ENCODE results near the gene KIAA0825.

- TF ChIP-seq CTCF (IDR thresholded peaks at IDR 0.05; ENCODE audit: low read depth, low read length) (no peak), POLR2A (IDR thresholded peaks at IDR 0.05; ENCODE audit: extremely low read depth, insufficient read length) (no peak)
Measured at GRCh38 chr5:94564812-94565211, 53.6 kb downstream of the KIAA0825 start.
